Suppressor macrophage treated with lipopolysaccharide for 1 hour (primary cell): ENCODE results near the gene APOC1.
"Not testable (repeated sequence)": the region's sequence is repeated elsewhere in the genome, so short reads cannot be mapped to it uniquely, and the experiment has no call there.

ENCODE experiments used
- DNase-seq, 3 donors: peaks; one replicate each; pipeline ENCODE4 v3.0.0-alpha.2; 2020 to 2022

APOC1 gene

DNA sequence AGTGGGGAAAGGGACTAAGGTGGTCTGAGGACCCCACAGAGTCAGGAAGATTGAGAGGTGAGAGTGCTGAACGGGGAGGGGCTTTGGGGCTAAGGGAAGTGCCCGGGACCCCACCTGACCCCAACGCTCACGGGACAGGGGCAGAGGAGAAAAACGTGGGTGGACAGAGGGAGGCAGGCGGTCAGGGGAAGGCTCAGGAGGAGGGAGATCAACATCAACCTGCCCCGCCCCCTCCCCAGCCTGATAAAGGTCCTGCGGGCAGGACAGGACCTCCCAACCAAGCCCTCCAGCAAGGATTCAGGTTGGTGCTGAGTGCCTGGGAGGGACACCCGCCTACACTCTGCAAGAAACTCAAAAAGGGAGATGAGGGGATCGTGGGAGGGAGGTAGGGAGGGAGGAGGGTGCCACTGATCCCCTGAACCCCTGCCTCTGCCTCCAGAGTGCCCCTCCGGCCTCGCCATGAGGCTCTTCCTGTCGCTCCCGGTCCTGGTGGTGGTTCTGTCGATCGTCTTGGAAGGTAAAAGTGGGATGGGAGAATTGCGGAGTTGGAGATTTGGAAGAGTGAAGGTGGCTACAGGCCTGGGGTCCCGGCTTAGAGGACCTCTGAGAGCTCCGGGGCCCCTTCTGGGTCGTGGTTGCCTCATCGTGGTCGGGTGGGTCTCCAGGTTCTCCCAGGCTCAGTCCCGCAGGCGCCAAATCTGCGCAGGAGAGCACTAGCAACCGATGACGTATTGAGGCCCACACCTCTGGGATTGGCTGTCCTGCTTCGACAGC is at the start of gene APOC1:
APOC1 (plus strand) TSS at position 176 of the 774 bp plus-strand sequence; CDS start at position 460, 284 bp downstream.
- peak; percentile 82 to 87 (median 87) for DNase-seq

DNA sequence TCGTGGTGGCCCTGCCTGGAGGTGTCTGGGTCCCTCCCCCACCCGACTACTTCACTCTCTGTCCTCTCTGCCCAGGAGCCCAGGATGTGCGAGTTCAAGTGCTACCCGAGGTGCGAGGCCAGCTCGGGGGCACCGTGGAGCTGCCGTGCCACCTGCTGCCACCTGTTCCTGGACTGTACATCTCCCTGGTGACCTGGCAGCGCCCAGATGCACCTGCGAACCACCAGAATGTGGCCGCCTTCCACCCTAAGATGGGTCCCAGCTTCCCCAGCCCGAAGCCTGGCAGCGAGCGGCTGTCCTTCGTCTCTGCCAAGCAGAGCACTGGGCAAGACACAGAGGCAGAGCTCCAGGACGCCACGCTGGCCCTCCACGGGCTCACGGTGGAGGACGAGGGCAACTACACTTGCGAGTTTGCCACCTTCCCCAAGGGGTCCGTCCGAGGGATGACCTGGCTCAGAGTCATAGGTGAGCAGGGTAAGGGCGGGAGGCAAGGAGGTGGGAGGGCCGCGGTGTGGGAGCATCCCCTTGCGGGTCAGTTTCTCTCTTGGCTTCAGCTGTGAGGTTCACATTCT is 49.1 kb upstream of the APOC1 start:
- DNase-seq: no peak

DNA sequence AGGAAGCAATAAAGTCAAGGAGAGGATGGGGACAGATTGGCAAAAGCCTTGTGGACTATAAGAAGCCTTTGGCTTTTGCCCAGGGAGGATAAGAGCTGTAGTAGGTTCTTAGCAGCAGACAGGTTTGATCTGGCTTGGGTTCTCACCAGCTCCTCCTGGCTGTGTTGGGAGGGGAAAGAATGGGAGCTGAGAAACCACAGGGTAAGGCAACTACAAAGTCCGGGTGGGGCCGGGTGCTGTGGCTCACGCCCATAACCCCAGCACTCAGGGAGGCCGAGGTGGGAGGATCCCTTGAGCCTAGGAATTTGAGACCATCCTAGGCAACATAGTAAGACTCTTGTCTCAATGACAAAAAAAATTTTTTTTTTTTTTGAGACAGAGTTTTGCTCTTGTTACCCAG is 47.7 kb upstream of the APOC1 start:
- DNase-seq: no peak

DNA sequence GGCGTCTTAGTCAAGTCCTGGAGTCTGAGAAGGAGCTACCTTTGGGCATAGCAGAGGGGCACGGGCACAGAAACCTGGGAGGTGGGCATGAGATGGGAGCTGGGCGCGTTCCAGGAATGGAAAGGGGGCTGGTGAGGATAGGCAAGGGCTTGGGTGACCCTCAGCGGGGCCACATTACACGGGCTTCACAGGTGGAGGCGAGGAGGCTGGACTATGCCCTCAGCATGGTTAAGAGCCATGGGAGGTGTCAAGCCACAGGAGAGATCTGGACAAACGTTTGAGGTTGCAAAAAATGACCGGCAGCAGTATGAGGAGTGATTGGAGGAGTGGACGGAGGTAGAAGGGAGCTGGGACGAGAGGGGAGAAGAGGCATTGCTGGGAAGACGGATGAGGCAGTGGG is 46.8 kb upstream of the APOC1 start:
- DNase-seq: no peak

DNA sequence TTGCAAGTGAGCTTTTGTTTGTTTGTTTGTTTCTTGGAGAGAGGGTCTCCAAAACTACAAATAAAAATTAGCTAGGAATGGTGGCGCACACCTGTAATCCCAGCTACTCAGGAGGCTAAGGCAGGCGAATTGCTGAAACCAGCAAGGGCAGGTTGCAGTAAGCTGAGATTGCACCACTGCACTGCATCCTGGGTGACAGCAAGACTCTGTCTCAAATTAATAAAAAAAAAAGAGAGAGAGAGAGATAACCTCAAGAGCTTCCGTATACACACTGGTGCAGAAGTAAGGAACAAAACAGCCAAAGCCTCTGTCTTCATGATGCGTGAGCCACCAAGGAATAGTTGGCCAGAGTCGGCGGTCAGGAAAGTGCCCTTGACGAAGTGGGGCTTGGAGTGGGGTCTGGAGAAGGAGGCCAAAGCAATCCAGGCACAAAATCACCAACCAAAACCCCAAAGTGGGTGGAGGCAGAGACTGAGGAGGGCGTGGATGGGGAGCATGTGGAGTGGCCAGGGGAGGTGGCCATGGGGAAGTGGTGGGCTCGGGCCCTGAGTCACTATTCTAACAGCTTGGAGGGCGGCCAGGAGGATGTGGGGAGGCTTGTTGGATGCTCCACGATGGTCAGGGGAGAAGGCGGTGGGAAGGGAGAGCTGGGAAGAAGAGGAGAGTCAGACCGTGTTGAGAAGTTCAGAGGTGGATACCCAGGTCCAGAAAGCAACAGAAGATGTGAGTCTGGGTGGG is 44.5 kb upstream of the APOC1 start:
- peak; percentile 90 to 95 (median 94) for DNase-seq

DNA sequence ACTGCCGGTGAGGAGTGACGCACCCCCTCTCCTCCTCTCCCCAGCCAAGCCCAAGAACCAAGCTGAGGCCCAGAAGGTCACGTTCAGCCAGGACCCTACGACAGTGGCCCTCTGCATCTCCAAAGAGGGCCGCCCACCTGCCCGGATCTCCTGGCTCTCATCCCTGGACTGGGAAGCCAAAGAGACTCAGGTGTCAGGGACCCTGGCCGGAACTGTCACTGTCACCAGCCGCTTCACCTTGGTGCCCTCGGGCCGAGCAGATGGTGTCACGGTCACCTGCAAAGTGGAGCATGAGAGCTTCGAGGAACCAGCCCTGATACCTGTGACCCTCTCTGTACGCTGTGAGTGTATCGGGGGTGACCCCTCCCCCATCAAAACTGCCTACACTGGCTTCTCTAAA is 42.6 kb upstream of the APOC1 start:
- DNase-seq: no peak

DNA sequence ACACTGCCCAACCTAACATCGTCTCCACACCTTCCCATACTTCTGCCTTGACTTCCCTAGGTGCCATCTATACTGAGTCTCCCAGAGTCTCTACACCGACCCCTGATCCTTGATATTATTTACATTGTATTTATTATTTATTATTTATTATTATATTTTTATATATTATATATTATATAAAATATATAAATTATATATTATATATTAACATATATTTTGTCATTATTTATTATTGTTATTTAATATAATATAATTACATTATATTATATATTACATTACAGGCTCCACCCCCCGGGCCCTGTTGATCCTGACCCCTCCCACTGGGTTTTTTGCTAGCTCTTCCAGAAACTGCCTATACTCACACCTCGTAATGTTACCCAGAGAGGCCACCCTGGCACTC is 41.7 kb upstream of the APOC1 start:
- no peak for DNase-seq

DNA sequence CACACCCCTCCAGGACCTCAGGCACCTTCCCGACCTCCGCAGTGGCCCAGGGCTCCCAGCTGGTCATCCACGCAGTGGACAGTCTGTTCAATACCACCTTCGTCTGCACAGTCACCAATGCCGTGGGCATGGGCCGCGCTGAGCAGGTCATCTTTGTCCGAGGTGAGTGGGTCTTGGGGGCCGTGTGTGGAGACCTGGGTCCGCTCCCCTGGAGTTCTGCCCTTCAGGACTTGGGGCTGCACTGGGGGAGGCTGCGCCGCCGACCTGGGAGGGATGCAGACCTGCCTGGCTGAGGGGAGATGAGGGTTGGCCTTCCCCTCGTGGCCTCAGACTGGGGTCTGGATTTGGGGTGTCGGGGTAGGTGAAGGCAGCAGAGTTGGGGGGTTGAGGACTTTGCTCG is 40.1 kb upstream of the APOC1 start:
- DNase-seq: no peak

DNA sequence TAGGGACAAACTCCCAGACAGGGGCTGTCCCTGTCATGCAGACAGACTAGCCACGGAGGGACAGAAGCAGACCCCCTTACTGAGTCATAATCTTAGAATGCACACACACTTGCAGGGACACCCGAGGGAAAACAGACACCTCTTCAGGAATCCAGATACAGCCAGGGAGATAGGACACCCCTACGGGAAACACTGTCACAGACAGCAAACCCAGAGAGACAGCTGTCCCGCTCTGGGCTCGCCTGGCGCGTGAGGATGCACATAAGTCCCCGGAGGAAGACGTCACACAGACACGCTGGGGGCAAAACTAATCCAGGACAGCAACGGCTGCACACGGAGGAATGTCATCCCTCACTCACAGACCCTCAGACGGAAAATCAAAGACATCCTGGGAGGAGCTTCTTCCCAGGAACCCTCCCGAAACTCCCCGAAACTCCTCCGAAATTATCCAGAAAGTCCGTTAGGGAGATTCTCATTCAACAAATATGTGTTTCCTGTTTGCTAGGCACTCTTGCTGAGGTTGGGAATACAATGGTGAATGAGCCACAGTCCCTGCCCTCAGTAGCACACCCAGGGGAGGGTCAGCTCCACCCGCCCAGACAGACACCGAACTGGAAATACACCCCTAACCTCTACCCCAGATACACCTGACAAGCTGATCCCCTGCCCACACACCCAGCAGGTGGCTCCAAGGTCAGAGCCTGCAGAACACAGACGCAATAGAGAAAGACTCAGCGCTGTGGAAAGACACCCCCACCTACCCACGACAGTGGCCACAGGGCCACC is 38.5 kb upstream of the APOC1 start:
- no peak for DNase-seq

DNA sequence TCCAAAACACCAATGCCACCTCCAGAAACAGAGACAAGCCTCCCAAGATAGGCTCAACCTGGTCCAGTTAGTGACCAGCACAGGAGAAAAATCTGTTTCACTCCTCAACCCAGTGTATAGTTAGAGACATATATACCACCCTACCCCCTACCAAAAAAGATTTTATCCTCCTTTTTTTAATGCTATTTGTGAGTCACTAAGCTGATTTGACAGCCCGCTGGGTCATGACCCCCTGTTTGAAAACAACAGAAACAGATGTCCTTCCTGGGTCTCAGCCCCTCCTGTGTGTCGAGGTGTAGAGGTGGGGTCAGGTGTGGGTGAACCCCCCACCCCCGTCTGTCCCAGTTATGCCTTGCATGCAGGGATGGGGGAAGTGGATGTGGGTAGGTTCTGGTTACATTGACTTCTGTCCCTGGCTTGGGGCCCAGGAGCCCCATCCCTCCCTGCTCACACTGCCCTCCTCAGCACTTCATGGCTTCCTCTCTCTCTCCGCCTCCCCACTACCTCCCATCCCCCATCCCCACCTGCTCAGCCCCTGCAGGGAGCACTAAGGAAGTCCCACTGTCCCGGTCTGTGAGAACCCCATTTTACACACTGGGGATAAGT is 37.4 kb upstream of the APOC1 start:
- DNase-seq: no peak

DNA sequence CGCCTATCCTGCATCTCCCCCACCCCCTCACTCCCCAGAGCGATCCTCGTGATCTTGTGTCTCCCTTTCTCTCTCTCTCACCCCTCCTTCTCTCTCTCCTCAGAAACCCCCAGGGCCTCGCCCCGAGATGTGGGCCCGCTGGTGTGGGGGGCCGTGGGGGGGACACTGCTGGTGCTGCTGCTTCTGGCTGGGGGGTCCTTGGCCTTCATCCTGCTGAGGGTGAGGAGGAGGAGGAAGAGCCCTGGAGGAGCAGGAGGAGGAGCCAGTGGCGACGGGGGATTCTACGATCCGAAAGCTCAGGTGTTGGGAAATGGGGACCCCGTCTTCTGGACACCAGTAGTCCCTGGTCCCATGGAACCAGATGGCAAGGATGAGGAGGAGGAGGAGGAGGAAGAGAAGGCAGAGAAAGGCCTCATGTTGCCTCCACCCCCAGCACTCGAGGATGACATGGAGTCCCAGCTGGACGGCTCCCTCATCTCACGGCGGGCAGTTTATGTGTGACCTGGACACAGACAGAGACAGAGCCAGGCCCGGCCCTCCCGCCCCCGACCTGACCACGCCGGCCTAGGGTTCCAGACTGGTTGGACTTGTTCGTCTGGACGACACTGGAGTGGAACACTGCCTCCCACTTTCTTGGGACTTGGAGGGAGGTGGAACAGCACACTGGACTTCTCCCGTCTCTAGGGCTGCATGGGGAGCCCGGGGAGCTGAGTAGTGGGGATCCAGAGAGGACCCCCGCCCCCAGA is 36.1 kb upstream of the APOC1 start:
- DNase-seq: no peak

DNA sequence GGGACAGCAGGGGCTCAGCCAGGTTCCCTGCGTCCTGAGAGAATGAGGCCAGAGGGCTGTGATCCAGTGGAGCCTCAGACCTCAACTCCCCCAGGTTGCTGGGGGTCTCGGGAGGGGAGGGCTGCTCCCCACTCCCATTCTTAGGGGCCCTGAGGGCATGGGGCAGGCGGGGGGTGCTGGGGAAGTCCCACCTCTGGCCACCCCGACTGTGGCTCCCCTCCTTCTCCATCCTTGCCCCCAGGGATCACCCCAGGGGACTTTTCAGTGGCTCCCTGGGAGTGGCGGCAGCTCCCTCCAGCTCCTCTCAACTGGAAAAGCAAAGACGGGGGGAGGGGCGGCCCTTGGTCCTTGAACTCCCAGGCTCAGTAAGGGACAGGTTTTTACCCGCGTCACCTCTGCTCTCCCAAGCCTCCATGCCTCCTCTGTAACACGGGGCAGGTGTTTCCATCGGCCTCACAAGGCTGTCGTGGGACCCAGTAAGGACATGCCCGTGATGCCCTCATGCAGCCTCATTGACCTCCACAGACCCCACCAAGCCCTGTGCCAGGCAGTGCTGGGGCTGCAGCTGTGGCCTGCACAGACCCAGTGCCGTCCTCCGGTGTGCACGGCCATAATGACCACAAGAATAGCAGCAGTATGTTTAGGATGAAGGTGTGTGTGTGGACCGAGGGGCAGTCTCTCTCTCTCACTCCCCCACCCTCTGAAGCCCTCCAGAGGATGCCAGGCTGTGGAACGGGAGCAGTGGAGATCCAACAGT is 34.9 kb upstream of the APOC1 start:
- DNase-seq: no peak

DNA sequence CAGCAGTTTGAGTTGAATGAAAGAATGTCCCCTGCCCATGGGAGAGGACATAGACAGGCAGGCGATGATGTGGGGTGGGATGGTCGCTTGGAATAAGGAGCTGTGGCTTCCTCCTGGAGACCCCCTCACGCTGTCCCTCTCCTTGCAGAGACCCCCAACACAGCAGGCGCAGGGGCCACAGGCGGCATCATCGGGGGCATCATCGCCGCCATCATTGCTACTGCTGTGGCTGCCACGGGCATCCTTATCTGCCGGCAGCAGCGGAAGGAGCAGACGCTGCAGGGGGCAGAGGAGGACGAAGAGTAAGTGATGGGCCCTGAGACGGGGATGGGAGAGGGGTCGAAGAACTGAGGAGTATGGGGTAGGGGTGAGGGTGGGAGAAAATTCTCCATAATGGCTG is 32.3 kb upstream of the APOC1 start:
- no peak for DNase-seq

DNA sequence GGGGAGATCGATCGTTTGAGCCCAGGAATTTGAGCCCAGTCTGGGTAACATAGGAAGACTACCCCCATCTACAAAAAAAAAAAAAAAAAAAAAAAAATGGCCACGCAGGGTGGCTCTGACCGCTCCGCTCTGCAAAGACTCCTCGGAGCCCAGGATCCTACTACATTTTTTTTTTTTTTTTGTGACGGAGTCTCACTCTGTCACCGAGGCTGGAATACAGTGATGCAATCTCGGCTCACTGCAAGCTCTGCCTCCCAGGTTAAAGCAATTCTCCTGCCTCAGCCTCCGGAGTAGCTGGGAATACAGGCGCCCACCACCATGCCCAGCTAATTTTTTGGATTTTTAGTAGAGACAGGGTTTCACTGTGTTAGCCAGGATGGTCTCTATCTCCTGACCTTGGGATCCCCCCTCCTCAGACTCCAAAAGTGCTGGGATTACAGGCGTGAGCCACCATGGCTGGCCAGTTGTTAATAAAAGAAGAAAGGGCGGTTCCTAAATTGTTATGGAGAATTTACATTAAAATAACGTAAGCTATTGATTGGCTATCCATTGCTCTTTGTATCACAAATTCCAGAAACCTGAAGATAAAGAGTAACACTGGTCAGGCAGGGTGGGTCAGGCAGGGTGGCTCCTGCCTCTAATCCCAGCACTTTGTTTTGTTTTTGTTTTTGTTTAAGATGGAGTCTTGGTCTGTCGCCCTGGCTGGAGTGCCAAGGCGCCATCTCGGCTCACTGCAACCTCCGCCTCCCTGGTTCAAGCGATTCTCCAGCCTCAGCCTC is 31.6 kb upstream of the APOC1 start:
- not testable (repeated sequence) for DNase-seq

DNA sequence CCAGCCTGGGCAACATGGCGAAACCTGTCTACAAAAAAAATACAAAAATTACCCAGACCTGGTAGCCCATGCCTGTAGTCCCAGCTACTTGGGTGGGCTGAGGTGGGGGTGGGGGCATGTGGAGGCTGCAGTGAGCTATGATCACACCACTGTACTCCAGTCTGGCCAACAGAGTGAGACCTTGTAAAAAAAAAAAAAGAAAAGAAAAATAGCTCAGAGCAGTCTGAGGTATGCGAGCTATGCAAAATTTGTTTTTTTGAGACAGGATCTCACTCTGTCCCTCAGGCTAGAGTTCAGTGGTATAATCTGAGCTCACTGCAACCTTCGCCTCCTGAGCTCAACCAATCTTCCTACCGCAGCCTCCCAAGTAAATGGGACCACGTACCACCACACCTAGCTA is 30.5 kb upstream of the APOC1 start:
- DNase-seq: no peak

DNA sequence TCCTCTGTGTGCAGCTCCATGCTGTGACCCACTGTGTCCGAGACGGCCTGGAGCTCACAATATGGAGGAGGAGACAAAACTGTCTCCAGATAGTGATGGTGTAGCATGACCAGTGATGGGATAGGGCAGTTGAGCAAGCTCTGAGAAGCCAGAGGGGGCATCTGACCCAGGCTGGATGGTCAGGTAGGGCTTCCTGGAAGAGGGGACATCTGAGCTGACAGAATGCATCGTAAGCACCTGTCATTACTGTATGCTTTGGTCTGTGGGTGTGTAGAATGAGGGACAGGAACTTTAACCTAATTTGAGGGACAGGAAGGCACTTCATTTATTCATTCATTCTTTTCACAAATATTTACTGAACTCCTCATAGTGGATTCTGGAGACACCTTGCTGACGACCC is 29.8 kb upstream of the APOC1 start:
- DNase-seq: no peak

DNA sequence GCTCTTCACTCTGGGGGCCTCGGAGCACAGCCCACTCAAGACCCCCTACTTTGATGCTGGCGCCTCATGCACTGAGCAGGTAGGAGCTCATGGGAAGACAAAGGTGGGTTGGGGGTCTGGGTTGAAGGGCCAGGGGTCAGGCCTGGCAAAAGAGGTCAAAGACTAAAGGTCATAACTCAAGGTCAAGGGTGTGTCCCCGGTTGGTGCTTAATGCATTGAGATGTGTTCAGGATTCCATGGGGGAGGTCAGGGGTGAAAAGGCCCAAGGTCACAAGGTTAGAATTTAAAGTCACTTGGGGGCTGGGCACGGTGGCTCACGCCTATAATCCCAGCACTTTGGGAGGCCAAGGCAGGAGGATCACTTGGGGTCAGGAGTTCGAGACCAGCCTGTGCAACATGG is 28.3 kb upstream of the APOC1 start:
- DNase-seq: no peak

DNA sequence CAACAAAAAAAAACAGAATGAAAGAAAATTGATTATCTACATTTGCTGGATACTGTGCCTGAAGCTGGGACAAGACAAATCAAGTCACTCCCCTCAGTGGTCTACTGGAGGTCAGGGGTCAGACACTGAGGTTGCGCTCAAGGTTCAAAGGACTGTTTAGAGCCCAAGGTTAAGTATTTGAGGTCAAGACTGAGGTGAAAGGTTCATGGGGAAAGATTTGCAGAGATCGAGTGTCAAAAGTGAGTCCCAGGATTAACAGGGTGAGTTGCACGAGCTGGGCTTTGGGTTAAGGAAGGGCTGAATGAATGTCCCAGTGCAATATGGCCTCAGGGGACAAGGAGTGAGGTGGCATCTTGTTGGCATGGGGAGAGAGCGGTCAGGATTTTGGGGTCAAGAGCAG is 26.8 kb upstream of the APOC1 start:
- no peak for DNase-seq

DNA sequence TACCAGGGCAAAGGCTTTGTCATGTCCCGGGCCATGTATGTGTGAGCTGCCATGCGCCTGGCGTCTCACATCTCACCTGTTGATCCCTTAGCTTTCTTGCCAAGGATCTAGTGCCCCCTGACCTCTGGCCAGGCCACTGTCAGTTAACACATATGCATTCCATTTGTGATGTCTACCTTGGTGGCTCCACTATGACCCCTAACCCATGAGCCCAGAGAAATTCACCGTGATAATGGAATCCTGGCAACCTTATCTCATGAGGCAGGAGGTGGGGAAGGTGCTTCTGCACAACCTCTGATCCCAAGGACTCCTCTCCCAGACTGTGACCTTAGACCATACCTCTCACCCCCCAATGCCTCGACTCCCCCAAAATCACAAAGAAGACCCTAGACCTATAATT is 26.1 kb upstream of the APOC1 start:
- DNase-seq: not testable (repeated sequence)

DNA sequence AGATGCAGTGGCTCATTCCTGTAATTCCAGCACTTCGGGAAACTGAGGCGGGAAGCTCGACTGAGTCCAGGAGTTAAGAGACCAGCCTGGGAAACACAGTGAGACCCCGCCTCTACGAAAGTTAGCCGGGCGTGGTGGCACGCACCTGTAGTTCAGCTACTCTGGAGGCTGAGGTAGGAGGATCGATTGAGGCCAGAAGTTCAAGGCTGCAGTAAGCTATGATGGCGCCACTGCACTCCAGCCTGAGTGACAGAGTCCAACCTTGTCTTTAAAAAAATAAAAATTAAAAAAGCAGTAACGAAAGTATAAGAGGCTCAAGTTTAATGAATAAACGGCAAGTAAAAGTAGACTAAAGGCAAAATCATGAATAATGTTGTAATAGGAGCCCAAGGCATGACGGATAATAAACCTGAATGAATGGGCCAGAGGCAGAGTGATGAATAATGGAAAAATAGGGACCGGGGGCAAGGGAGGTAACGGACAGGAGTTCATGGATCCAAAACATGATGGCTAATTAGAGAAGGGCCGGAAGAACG is 24.5 kb upstream of the APOC1 start:
- DNase-seq: no peak
